Epithelial cell of esophagus (primary cell): ENCODE data around the gene HEPACAM.

Experiments
- DNase-seq: peaks from one replicate; pipeline ENCODE4 v3.0.0; 2010; ENCODE audit warnings: low read depth
- H3K4me3 ChIP-seq: 2 replicates; pipeline ENCODE4 v1.5.1; 2011; ENCODE audit warnings: mild to moderate bottlenecking, low read length, control low read depth
- CTCF ChIP-seq: IDR thresholded peaks from 2 replicates; pipeline ENCODE4 v1.5.1; 2011; ENCODE audit warnings: low read depth, mild to moderate bottlenecking, low read length, control low read depth, inconsistent platforms; ENCODE audit not compliant: insufficient read depth; ENCODE audit errors: missing control alignments

Gene HEPACAM

GRCh38 chr11:124953753-124954589, 18.1 kb upstream of the HEPACAM start, which contains the start of gene CCDC15:
TSS of gene CCDC15 (plus strand) at chr11:124954202. CDS start at chr11:124954733, 531 bp downstream.
- peak within 1 kb of the TSS; percentile 87 for H3K4me3 ChIP-seq
- no peak for TF ChIP-seq CTCF
- peak; percentile 98 for DNase-seq

GRCh38 chr11:124951341-124951740, 15.5 kb upstream of the HEPACAM start:
- no peak for TF ChIP-seq CTCF
- DNase-seq = no peak
- no peak overlapping the region for H3K4me3 ChIP-seq

- TF ChIP-seq CTCF = no peak
- DNase-seq = no peak
- no peak overlapping the region for H3K4me3 ChIP-seq
Measured at GRCh38 chr11:124950601-124951330, 14.9 kb upstream of the HEPACAM start.

GRCh38 chr11:124946735-124947141, 10.9 kb upstream of the HEPACAM start:
- peak; percentile 66 for DNase-seq
- TF ChIP-seq CTCF = no peak
- no peak overlapping the region for H3K4me3 ChIP-seq

- no peak overlapping the region for H3K4me3 ChIP-seq
- no peak for TF ChIP-seq CTCF
- peak; percentile 9 for DNase-seq
Measured at GRCh38 chr11:124945826-124946225, 10.0 kb upstream of the HEPACAM start.

GRCh38 chr11:124944565-124944964, 8.7 kb upstream of the HEPACAM start:
- H3K4me3 ChIP-seq = no peak overlapping the region
- TF ChIP-seq CTCF = no peak
- no peak for DNase-seq

GRCh38 chr11:124943741-124944140, 7.9 kb upstream of the HEPACAM start:
- no peak for DNase-seq
- TF ChIP-seq CTCF = no peak
- H3K4me3 ChIP-seq = no peak overlapping the region
